B cell (primary cell): ENCODE data around the gene ITPK1. TPM values are rescaled to one million over a fixed set of nuclear protein-coding genes. Genes with fewer than 3 reads are reported as not detected.
A peak's percentile ranks its signal among the peaks of the same experiment; 100 is the strongest.

Source experiments
- ATAC-seq: fragments of 200-7000 bp; cut with Tn5 transposase; one replicate; pipeline ENCODE4 v1.10.0; 2021; ENCODE audit warnings: low read depth, mild to moderate bottlenecking, moderate number of reproducible peaks, moderate library complexity
- CTCF ChIA-PET: fragments of 350-600 bp; sonication (Branson Sonifier 250); formaldehyde crosslinking; loops from one replicate; lab custom pipeline; 2021; ENCODE audit warnings: antibody characterized with exemption, inconsistent platforms; lab: Charles Lee
- POLR2A ChIA-PET: fragments of 350-600 bp; sonication (Branson Sonifier 250); formaldehyde crosslinking; loops from one replicate; lab custom pipeline; 2021; ENCODE audit warnings: antibody characterized with exemption; lab: Charles Lee
- DNase-seq: peaks from one replicate; pipeline ENCODE4 v3.0.0; 2013
- H2AFZ ChIP-seq: 2 replicates; pipeline ENCODE4 v1.6.1; 2012; ENCODE audit warnings: mild to moderate bottlenecking, low read depth, low read length; ENCODE audit not compliant: insufficient read depth, poor library complexity, severe bottlenecking
- H3K27ac ChIP-seq, 2 donors: 1 replicate in 1 of 2; 2 replicates in 1 of 2; pipeline ENCODE4 v1.5.1; 2012 to 2013; ENCODE audit warnings: low read length in 2 of 2, mild to moderate bottlenecking in 2 of 2, moderate library complexity in 1 of 2
- H3K27me3 ChIP-seq, 4 experiments: fragments of 200-600 bp in 1 of 4; sonication (generic) in 1 of 4; replicated peaks in 1 of 4; 1 replicate in 2 of 4; 2 replicates in 2 of 4; pipeline versions ENCODE4 v1.6.1 to v1.7.0; 2013 to 2016; ENCODE audit warnings: low read length in 3 of 4, mild to moderate bottlenecking in 2 of 4, mixed read lengths in 1 of 4, moderate library complexity in 1 of 4; ENCODE audit not compliant: insufficient read depth in 4 of 4, control insufficient read depth in 3 of 4; ENCODE audit errors: control extremely low read depth in 1 of 4
- H3K36me3 ChIP-seq, 2 experiments: replicated peaks in 1 of 2; 1 replicate in 1 of 2; 2 replicates in 1 of 2; pipeline versions ENCODE4 v1.6.1 to v1.7.1; 2013; ENCODE audit warnings: low read length in 1 of 2; ENCODE audit not compliant: insufficient read depth in 2 of 2, control insufficient read depth in 1 of 2; ENCODE audit errors: control extremely low read depth in 1 of 2, extremely low read depth in 1 of 2
- H3K4me1 ChIP-seq, 2 donors: fragments of 200-600 bp in 1 of 2; sonication (generic) in 1 of 2; 1 replicate in 1 of 2; 2 replicates in 1 of 2; pipeline versions ENCODE4 v1.5.1 to v1.6.1; 2013 to 2017; ENCODE audit warnings: low read length in 2 of 2; ENCODE audit not compliant: control insufficient read depth in 2 of 2, insufficient read depth in 2 of 2
- H3K4me2 ChIP-seq: replicated peaks from 2 replicates; pipeline ENCODE3; 2012; ENCODE audit warnings: mild to moderate bottlenecking, low read depth, low read length; ENCODE audit not compliant: poor library complexity, severe bottlenecking
- H3K4me3 ChIP-seq, 5 experiments: fragments of 200-600 bp in 1 of 5; sonication (generic) in 1 of 5; 1 replicate in 3 of 5; 2 replicates in 2 of 5; pipeline versions ENCODE4 v1.5.1 to v1.7.0; 2011 to 2016; ENCODE audit warnings: low read length in 4 of 5, mild to moderate bottlenecking in 4 of 5, low read depth in 2 of 5, control low read depth in 1 of 5, moderate library complexity in 1 of 5; ENCODE audit not compliant: insufficient read depth in 1 of 5; ENCODE audit errors: control extremely low read depth in 1 of 5, extremely low read depth in 1 of 5
- H3K79me2 ChIP-seq: fragments of 200-600 bp; sonication (generic); one replicate; pipeline ENCODE4 v1.6.0; 2016; ENCODE audit warnings: low read length; ENCODE audit not compliant: control insufficient read depth, insufficient read depth
- H3K9ac ChIP-seq: fragments of 200-600 bp; sonication (generic); 2 replicates; pipeline ENCODE4 v1.6.1; 2017; ENCODE audit warnings: mild to moderate bottlenecking, low read length, moderate library complexity
- H3K9me3 ChIP-seq, 3 donors: one replicate each; pipeline versions ENCODE4 v1.6.1 to v1.7.1; 2013; ENCODE audit warnings: low read length in 2 of 3; ENCODE audit not compliant: control insufficient read depth in 2 of 3, insufficient read depth in 1 of 3; ENCODE audit errors: control extremely low read depth in 1 of 3
- H4K20me1 ChIP-seq: 2 replicates; pipeline ENCODE4 v1.6.0; 2012; ENCODE audit warnings: mild to moderate bottlenecking, low read length; ENCODE audit not compliant: insufficient read depth, control insufficient read depth, poor library complexity, severe bottlenecking
- H3K27ac Mint-ChIP-seq: one replicate; pipeline ENCODE4 v1.8.0; 2021; ENCODE audit warnings: mixed read lengths
- H3K27me3 Mint-ChIP-seq: one replicate; pipeline ENCODE4 v1.8.0; 2021; ENCODE audit warnings: mixed read lengths
- H3K4me1 Mint-ChIP-seq: one replicate; pipeline ENCODE4 v1.8.0; 2021; ENCODE audit warnings: mixed read lengths
- H3K4me3 Mint-ChIP-seq: one replicate; pipeline ENCODE4 v1.8.0; 2021; ENCODE audit warnings: mixed read lengths
- H3K9me3 Mint-ChIP-seq: one replicate; pipeline ENCODE4 v1.8.0; 2022; ENCODE audit warnings: mixed read lengths; ENCODE audit not compliant: insufficient read depth
- CTCF ChIP-seq: fragments of 200-600 bp; IDR thresholded peaks from one replicate; pipeline ENCODE4 v1.8.0; 2022; ENCODE audit warnings: antibody characterized with exemption, mild to moderate bottlenecking
- EZH2 ChIP-seq: IDR thresholded peaks from 2 replicates; pipeline ENCODE4 v1.6.1; 2012; ENCODE audit warnings: borderline replicate concordance, low read depth, mild to moderate bottlenecking, moderate library complexity, low read length; ENCODE audit not compliant: insufficient read depth, poor library complexity, severe bottlenecking
- WGBS: methylation state at CpG from one replicate; pipeline ENCODE4 v1.1.5; 2013; ENCODE audit warnings: missing lambda C conversion rate; ENCODE audit not compliant: insufficient coverage; 5-methylcytosine and 5-hydroxymethylcytosine counted together
- intact Hi-C: fragments of 100-400 bp; cut with micrococcal nuclease; formaldehyde crosslinking; loops from one replicate; pipeline ENCODE4 v1.10.0; 2022
- polyA plus RNA-seq: library from polyadenylated mRNA; depleted of rRNA; stranded (reverse); fragments of >200 nt; gene quantifications from 2 replicates; pipeline ENCODE4 v1.2.3, GENCODE V29; 2012
- total RNA-seq, 2 donors: library from RNA; stranded (reverse); fragments of 120-200 nt in 1 of 2; gene quantifications; 1 replicate in 1 of 2; 2 replicates in 1 of 2; pipeline versions ENCODE4 v1.2.3 to v1.2.4, GENCODE V29; 2013 to 2022

The ITPK1 gene
- total and polyA plus RNA-seq, 2 donors (not counting 1 experiment from before 2014, with no cell fraction given), result 46.0 to 46.9 TPM

DNA sequence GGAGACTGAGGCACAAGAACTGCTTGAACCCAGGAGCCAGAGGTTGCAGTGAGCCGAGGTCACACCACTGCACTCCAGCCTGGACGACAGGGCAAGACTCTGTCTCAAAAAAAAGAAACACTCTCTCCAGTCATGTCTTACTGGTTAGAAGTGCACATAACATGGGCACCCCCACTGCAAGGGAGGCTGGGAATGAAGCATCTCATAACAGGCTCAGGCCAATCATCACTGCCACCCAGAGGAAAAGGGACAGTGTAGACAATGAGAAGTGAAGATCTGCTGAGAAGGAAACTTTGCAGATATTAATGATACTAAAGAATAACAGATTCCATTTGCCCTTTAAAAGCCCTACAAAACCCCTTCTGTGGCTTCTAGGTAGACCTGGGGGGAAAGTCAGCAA, 66.9 kb downstream of the ITPK1 start:
- CTCF ChIA-PET, result interaction anchor here (1.0 kb wide), 1 partner anchor 14 kb away, joined by 3 read pairs; no protein-coding TSS in a partner anchor
- no peak overlapping the region for H3K27ac ChIP-seq
- H3K79me2 ChIP-seq, result peaks cover 30% of the 10 kb centered on the region
- no peaks in the 10 kb centered on the region for H3K27me3 Mint-ChIP-seq
- no peak overlapping the region for H3K4me2 ChIP-seq
- POLR2A ChIA-PET, result no interaction called here
- no peak overlapping the region for H2AFZ ChIP-seq
- no peaks in the 10 kb centered on the region for H4K20me1 ChIP-seq
- H3K9me3 ChIP-seq, result no peaks in the 10 kb centered on the region
- H3K4me1 ChIP-seq, result peaks cover 22 to 29% of the 10 kb centered on the region in 2 donors
- no peak overlapping the region for H3K9ac ChIP-seq
- peaks cover 0 to 3% of the 10 kb centered on the region in 2 experiments for H3K36me3 ChIP-seq
- TF ChIP-seq CTCF (no peak), EZH2 (no peak)
- H3K4me3 ChIP-seq, result no peak overlapping the region
- DNase-seq (no peak), ATAC-seq (no peak)
- H3K4me1 Mint-ChIP-seq, result peaks cover 28% of the 10 kb centered on the region
- no peak overlapping the region for H3K4me3 Mint-ChIP-seq
- no peaks in the 10 kb centered on the region for H3K27me3 ChIP-seq
- no peaks in the 10 kb centered on the region for H3K9me3 Mint-ChIP-seq
- intact Hi-C loops, result no loop called here
- WGBS, result 83% methylated on average over 1 of the region's 2 CpGs
- H3K27ac Mint-ChIP-seq, result peak overlapping the region; percentile 42

GRCh38 chr14:93047661-93048060, 68.1 kb downstream of the ITPK1 start:
- no peaks in the 10 kb centered on the region for H4K20me1 ChIP-seq
- Mint-ChIP-seq H3K27me3 (no peaks in the 10 kb centered on the region), H3K27ac (no peak overlapping the region), H3K9me3 (no peaks in the 10 kb centered on the region), H3K4me1 (peaks cover 36% of the 10 kb centered on the region), H3K4me3 (no peak overlapping the region)
- intact Hi-C loops, result no loop called here
- no peaks in the 10 kb centered on the region for H3K9me3 ChIP-seq
- H3K9ac ChIP-seq, result no peak overlapping the region
- 51% methylated on average over 2 of the region's 2 CpGs for WGBS
- peaks cover 32 to 36% of the 10 kb centered on the region in 2 donors for H3K4me1 ChIP-seq
- POLR2A ChIA-PET, result no interaction called here
- TF ChIP-seq EZH2 (no peak), CTCF (no peak)
- H3K4me3 ChIP-seq, result no peak overlapping the region
- no peak overlapping the region for H3K4me2 ChIP-seq
- DNase-seq (no peak), ATAC-seq (no peak)
- no peak overlapping the region for H2AFZ ChIP-seq
- peaks cover 30% of the 10 kb centered on the region for H3K79me2 ChIP-seq
- H3K36me3 ChIP-seq, result peaks cover 0 to 3% of the 10 kb centered on the region in 2 experiments
- no peak overlapping the region for H3K27ac ChIP-seq
- H3K27me3 ChIP-seq, result no peaks in the 10 kb centered on the region
- CTCF ChIA-PET, result interaction anchor here (1.0 kb wide), 1 partner anchor 13 kb away, joined by 3 read pairs; no protein-coding TSS in a partner anchor
